GM12892 (cell line): Measurements from ENCODE around the gene TARM1.

Source experiments
- POLR2A ChIP-seq: IDR thresholded peaks from 2 replicates; pipeline ENCODE4 v1.6.1; 2011; ENCODE audit warnings: low read depth, low read length, control low read depth
- POLR2AphosphoS5 ChIP-seq: IDR thresholded peaks from 2 replicates; pipeline ENCODE4 v1.6.1; 2011; ENCODE audit warnings: low read depth, low read length, control low read depth
- TAF1 ChIP-seq: IDR thresholded peaks from 2 replicates; pipeline ENCODE4 v1.6.1; 2011; ENCODE audit warnings: low read depth, mild to moderate bottlenecking, control low read depth, low read length, borderline replicate concordance

DNA sequence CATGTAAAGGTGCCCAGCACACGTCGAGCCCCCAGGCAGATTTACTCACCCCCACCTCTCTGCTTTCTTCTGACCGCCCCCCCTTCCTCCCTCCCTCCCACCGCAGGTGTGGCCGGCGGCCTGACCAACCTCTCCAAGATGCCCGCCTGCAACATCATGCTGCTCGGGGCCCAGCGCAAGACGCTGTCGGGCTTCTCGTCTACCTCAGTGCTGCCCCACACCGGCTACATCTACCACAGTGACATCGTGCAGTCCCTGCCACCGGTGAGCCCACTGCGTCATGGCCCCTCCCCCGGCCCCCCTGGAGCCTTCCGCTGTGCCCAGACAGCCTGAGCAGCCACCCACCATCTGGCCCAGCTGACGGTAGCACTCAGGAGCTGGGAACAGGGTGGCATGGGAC, 43.2 kb upstream of the TARM1 start:
- no peak for TF ChIP-seq POLR2A
- TF ChIP-seq TAF1 = no peak
- TF ChIP-seq POLR2AphosphoS5 = no peak
